Measurements from ENCODE around the gene STC2.
A peak's percentile ranks its signal among the peaks of the same experiment; 100 is the strongest.

Gene STC2

GRCh38 chr5:173328844-173329490, 753 bp upstream of the STC2 start:
- DNase-seq = peak; percentile 87

GRCh38 chr5:173327084-173327947, 898 bp downstream of the STC2 start:
- peak; percentile 77 for DNase-seq

- DNase-seq = peak; percentile 58
These were observed 1.7 kb downstream of the STC2 start for GRCh38 chr5:173326501-173326960.

GRCh38 chr5:173325091-173325698, 3.0 kb downstream of the STC2 start:
- peak; percentile 45 for DNase-seq

GRCh38 chr5:173324115-173325001, 3.9 kb downstream of the STC2 start:
- DNase-seq = peak; percentile 99

- no peak for DNase-seq
These were observed 4.5 kb downstream of the STC2 start for GRCh38 chr5:173323799-173324114.

GRCh38 chr5:173323106-173323798, 5.0 kb downstream of the STC2 start:
- no peak for DNase-seq

GRCh38 chr5:173321886-173322285, 6.3 kb downstream of the STC2 start:
- no peak for DNase-seq

- no peak for DNase-seq
These were observed 8.0 kb downstream of the STC2 start for GRCh38 chr5:173320259-173320658.

GRCh38 chr5:173319646-173320045, 8.6 kb downstream of the STC2 start:
- DNase-seq = no peak

- DNase-seq = no peak
These were observed 9.2 kb downstream of the STC2 start for GRCh38 chr5:173318881-173319620.

GRCh38 chr5:173318330-173318729, 9.9 kb downstream of the STC2 start:
- DNase-seq = no peak

GRCh38 chr5:173317852-173318251, 10.4 kb downstream of the STC2 start:
- no peak for DNase-seq

- no peak for DNase-seq
These were observed 11.0 kb downstream of the STC2 start for GRCh38 chr5:173317091-173317730.

GRCh38 chr5:173316339-173317020, 11.7 kb downstream of the STC2 start:
- DNase-seq = peak; percentile 78

- peak; percentile 92 for DNase-seq
These were observed 12.5 kb downstream of the STC2 start for GRCh38 chr5:173315495-173316338.

GRCh38 chr5:173314166-173314952, 13.9 kb downstream of the STC2 start:
- DNase-seq = no peak

- no peak for DNase-seq
These were observed 14.8 kb downstream of the STC2 start for GRCh38 chr5:173313351-173313801.

Measured in NCI-H69 (cell line).